ENCODE measurements around the gene LTN1.

- no peak for TF ChIP-seq EZH2 (IDR thresholded peaks at IDR 0.05; ENCODE audit: borderline replicate concordance, insufficient read depth, low read depth, low read length, poor library complexity, severe bottlenecking)
- TF ChIP-seq, protein P1, sequence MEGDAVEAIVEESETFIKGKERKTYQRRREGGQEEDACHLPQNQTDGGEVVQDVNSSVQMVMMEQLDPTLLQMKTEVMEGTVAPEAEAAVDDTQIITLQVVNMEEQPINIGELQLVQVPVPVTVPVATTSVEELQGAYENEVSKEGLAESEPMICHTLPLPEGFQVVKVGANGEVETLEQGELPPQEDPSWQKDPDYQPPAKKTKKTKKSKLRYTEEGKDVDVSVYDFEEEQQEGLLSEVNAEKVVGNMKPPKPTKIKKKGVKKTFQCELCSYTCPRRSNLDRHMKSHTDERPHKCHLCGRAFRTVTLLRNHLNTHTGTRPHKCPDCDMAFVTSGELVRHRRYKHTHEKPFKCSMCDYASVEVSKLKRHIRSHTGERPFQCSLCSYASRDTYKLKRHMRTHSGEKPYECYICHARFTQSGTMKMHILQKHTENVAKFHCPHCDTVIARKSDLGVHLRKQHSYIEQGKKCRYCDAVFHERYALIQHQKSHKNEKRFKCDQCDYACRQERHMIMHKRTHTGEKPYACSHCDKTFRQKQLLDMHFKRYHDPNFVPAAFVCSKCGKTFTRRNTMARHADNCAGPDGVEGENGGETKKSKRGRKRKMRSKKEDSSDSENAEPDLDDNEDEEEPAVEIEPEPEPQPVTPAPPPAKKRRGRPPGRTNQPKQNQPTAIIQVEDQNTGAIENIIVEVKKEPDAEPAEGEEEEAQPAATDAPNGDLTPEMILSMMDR (IDR thresholded peaks at IDR 0.05): no peak
Observed at GRCh38 chr21:28979092-28979491, 13.6 kb downstream of the LTN1 start.
